ENCODE data around the gene SHISA6. TPM values are rescaled to one million over a fixed set of nuclear protein-coding genes. Genes with fewer than 3 reads are reported as not detected.

SHISA6 gene
- total RNA-seq, 3 donors from 2014 or later = 0.20 to 0.77 (median 0.73) TPM

- intact Hi-C loops (cut with DNase I, micrococcal nuclease) = no loop called here
- H3K4me1 ChIP-seq (ENCODE audit: low read depth) = no peaks in the 10 kb centered on the region
- no peak for TF ChIP-seq CTCF (IDR thresholded peaks at IDR 0.05)
- H3K9me3 ChIP-seq = no peaks in the 10 kb centered on the region
- H3K36me3 ChIP-seq (ENCODE audit: low read depth) = no peaks in the 10 kb centered on the region
- DNase-seq (no peak), ATAC-seq (no peak)
- no peak overlapping the region for H3K4me3 ChIP-seq
These were observed 28.2 kb upstream of the SHISA6 start for GRCh38 chr17:11212792-11213191.

DNA sequence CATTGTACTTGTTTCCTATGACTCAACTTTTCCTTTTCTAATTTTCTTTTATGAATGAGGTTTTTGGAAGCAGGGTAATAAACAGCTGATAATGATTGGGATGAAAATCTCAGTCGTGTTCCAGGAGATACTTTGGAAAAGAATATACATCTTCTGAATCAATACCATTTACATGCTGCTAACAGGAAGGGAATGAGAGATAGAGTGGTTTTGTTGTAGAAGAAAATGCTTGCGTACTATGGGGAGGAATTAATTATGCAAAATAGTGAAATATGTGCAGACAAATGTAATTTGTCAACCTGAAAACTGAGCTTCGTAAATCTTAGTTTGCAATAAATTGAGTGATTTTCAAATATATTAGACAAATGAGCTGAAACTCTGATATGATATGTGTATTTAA, 24.0 kb upstream of the SHISA6 start:
- no peak for ATAC-seq
- H3K36me3 ChIP-seq (ENCODE audit: low read depth) = no peaks in the 10 kb centered on the region
- intact Hi-C loops (cut with DNase I, micrococcal nuclease) = no loop called here
- H3K4me3 ChIP-seq = no peak overlapping the region
- no peak for TF ChIP-seq CTCF (IDR thresholded peaks at IDR 0.05)
- DNase-seq = no peak
- no peaks in the 10 kb centered on the region for H3K9me3 ChIP-seq
- no peaks in the 10 kb centered on the region for H3K4me1 ChIP-seq (ENCODE audit: low read depth)

- TF ChIP-seq CTCF (IDR thresholded peaks at IDR 0.05) = no peak
- no peak overlapping the region for H3K4me3 ChIP-seq
- no peaks in the 10 kb centered on the region for H3K4me1 ChIP-seq (ENCODE audit: low read depth)
- DNase-seq (no peak), ATAC-seq (no peak)
- no peaks in the 10 kb centered on the region for H3K9me3 ChIP-seq
- no peaks in the 10 kb centered on the region for H3K36me3 ChIP-seq (ENCODE audit: low read depth)
- intact Hi-C loops (cut with DNase I, micrococcal nuclease) = no loop called here
These were observed 19.8 kb upstream of the SHISA6 start for GRCh38 chr17:11221196-11221595.

- no peak for TF ChIP-seq CTCF (IDR thresholded peaks at IDR 0.05)
- Histone ChIP-seq H3K9me3 (no peaks in the 10 kb centered on the region), H3K4me3 (no peak overlapping the region), H3K4me1 (ENCODE audit: low read depth) (no peaks in the 10 kb centered on the region), H3K36me3 (ENCODE audit: low read depth) (no peaks in the 10 kb centered on the region)
- DNase-seq (no peak), ATAC-seq (no peak)
- intact Hi-C loops (cut with DNase I, micrococcal nuclease) = no loop called here
These were observed 19.3 kb upstream of the SHISA6 start for GRCh38 chr17:11221721-11222120.

GRCh38 chr17:11238705-11239104, 2.3 kb upstream of the SHISA6 start:
- H3K4me3 ChIP-seq = no peak overlapping the region
- no peaks in the 10 kb centered on the region for H3K36me3 ChIP-seq (ENCODE audit: low read depth)
- no peaks in the 10 kb centered on the region for H3K4me1 ChIP-seq (ENCODE audit: low read depth)
- intact Hi-C loops (cut with DNase I, micrococcal nuclease) = no loop called here
- no peak for DNase-seq
- no peak for ATAC-seq
- TF ChIP-seq CTCF (IDR thresholded peaks at IDR 0.05) = no peak
- H3K9me3 ChIP-seq = no peaks in the 10 kb centered on the region

DNA sequence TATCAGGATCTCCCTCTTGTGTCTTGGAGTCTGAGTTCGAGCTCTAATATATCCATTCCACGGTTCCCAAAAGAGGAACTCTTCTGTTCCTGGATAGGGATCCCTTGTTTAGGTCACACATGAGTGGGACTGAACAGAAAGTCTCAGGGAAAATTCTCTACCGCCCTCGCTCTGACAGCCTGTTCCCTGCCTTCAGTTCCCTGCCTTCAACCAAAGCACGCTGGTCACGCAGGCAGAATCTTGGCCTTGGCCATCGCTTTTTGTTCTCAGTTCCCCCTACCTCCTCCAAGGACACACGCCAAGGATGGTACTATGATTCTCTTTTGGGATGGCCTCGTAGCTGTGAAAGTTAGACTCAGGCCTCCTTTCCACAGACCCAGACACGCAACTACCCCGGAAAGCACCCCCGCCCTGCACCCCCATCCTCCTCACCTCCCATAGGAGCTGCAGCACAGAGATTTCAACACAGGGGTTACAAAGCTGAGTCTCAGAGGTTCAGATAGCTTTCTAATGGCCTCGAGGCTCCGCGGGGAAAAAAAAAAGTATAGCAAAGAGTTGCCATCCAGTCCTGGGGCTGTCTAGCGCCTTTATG, 1.5 kb upstream of the SHISA6 start:
- DNase-seq = no peak
- ATAC-seq = no peak
- no peak for TF ChIP-seq CTCF (IDR thresholded peaks at IDR 0.05)
- intact Hi-C loops (cut with DNase I, micrococcal nuclease) = no loop called here
- no peaks in the 10 kb centered on the region for H3K4me1 ChIP-seq (ENCODE audit: low read depth)
- H3K36me3 ChIP-seq (ENCODE audit: low read depth) = no peaks in the 10 kb centered on the region
- no peak overlapping the region for H3K4me3 ChIP-seq
- no peaks in the 10 kb centered on the region for H3K9me3 ChIP-seq

All from mucosa of descending colon (tissue), 3 donors.